GM21576 (cell line): ENCODE measurements around the gene STEAP1B.
"Not testable (repeated sequence)": the region's sequence is repeated elsewhere in the genome, so short reads cannot be mapped to it uniquely, and the experiment has no call there.

Experiments used
- ATAC-seq: cut with Tn5 transposase; IDR thresholded peaks from one replicate; pipeline ENCODE4 v1.9.1; 2021; ENCODE audit warnings: mild to moderate bottlenecking, moderate library complexity; ENCODE audit not compliant: unreplicated experiment

The STEAP1B gene

DNA sequence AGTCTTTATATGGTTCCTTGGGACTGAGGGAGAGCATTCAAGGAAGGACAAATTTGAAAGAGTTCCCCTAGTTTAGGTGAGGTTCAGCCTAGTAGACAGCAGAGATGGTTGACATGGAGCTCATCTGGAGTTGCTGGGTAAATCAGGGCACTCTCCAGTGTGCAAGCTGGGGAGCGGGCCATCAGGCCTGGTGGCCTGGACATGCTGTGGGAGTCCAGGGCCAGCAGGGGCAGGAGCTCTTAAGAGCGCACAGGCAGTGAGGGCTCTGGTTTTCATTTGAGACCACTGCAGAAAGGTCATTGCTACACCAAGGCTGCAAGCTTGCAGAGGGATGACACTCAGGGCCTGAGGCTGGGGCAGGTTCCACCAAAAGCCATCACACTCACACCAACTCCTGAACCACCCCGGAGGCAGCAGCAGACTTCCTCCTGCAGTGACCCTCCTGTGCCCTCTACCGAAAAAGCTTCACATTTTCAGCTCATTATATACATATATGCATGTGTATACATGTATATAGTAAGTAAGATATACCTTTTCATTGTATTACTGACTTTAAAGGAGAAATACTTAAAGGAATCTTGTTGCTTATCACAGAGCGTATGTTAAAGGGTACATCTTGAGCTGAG is 39.5 kb downstream of the STEAP1B start:
- no peak for ATAC-seq

DNA sequence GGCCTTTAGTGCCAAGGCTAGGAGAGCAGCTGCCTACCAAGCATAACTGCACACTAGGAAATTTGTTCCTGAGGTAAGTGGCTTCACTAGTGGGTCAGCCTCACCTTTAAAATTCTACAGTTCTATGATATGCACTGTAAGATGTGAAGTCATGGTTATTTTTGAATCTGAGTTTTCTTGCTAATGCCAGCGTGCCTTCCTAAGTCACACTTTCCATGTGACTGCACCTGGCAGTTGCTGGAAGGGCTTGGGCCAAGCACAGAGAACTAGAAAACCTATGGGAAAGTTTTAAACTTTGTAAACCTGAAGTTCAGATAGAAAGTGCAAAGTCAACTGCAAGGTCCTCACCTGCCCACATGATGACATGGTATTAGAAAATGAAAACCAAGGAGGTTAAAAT is 42.5 kb downstream of the STEAP1B start:
- ATAC-seq, result no peak

DNA sequence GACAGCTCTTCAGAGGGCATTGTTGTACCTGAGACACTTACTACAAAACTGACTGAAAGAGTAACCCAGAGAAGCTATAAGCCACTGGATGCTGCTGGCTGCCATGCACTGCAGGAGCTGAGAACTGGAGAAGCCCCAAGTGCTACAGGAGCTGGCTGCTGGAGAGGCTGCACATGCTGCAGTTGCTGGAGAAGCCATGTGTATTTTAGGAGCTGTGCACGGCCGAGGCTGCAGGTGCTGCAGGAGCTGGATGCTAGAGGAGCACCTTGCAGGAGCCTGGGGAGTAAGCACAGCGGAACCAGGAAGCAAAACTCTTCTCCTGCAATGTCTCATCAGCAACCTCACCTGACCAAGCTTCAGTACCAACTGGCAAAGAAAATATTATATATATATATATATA is 45.5 kb downstream of the STEAP1B start:
- ATAC-seq, result no peak

DNA sequence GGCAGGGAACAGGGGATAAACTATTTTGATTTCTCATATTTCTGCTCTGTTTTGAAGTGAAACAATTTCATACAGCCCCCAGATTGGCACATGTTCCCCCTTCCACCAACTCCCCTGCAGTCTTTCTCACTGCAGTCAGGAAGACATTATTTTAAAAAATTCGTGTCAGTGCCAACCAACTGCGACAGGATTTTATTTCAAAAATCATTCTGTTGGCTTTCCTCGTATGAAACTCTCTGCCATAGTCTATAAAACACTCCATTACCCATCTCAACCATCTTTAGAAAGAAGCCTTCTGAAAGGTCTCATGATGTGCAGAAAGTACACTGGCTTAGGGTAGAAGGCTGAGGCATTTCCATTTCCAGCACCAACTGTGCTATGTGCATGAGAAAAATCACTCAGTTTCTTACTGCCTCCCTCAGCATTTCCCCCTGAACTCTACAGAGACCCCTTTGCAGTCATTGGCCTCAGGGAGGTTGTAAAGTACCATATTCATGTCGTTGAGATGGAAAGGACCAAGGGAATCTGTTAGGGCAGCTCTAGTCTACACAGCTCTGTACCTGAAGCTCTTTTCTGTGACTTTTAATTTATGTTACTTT is 46.9 kb downstream of the STEAP1B start:
- no peak for ATAC-seq

DNA sequence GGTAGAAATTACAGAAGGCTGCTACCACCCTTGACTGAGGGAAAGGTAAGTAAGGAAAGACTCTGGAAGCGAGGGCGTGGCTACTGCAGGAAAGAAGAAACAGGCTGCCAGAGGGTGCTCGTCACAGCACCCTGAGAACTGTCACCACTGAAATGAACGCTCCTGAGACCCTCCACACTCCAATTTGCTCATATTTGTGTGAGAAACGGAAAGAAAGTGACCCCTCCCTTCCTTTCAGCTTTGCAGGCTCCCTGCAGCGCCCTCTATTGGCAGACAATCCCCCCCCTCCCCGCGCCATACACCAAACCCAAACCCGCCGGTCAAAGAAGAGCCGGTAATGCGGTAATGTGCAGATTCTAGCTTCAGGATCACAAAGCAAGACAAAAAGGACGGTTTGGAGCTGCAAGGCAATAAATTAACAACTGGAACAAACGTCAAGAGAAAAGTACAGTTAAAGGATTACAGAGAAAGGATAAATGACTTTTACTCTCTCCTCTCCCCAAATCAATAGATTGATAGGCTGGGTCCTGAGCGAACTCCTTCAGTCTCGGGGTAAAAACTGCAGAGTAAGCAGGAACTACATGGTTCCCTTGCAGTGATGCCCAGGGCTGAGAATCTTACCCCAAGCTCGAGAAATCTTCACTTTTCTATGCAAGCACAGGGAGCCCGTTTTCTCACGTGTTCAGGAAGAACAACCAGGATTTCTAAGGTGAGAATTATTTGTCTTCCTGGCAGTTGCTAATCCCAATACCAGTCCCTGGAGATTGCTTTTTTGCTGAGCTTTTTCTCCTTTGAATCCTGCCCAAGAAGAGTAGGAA is 47.6 kb downstream of the STEAP1B start:
- no peak for ATAC-seq

DNA sequence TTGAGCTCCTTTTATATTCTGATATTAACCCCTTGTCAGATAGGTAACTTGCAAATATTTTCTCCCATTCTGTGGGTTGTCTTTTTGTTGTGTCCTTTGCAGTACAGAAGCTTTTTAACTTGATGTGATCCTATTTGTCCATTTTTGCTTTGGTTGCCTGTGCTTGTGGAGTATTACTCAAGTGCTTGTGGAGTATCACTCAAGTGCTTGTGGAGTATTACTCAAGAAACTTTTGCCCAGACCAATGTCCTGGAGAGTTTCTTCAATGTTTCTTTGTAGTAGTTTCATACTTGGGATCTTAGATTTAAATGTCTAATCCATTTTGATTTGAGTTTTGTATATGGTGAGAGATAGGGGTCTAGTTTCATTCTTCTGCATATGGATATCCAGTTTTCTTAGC is 50.0 kb downstream of the STEAP1B start:
- ATAC-seq, result not testable (repeated sequence)

DNA sequence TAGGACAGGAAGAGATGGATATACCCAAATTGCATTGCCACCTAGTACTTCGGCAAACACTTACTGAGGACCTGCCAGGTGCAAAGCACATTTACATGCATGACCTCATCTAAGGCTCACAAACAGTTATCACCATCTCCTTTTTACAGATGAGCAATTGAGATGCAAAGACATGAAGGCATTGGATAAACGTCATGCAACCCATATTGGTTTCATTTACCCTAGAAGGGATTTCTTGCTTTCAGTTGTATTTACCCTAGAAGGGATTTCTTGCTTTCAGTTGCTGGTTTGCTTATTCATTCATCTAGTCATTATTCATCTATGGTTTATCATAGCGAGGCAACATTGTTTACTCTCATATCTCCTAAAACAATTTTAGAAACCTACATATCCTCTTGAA is 52.2 kb downstream of the STEAP1B start:
- peak; percentile 77 for ATAC-seq

DNA sequence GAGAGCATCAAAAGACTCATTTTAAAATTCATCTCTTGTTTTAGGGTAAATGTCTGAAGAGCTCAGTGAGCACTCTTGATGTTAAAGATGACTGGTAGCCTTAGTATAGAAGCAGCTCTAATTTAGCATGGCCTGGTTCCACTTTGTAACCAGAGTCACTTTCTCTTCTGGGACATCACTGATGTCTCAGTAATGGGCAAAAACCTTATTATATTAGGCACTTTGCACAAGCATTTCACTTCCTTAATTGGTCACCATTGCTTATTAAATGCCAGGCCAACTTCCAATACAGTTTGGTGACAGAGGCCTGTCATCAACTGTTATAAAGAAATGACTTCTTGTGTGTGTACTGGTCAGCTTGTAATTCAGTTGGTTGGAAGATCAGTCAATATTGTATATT is 53.0 kb downstream of the STEAP1B start:
- ATAC-seq, result peak; percentile 35

DNA sequence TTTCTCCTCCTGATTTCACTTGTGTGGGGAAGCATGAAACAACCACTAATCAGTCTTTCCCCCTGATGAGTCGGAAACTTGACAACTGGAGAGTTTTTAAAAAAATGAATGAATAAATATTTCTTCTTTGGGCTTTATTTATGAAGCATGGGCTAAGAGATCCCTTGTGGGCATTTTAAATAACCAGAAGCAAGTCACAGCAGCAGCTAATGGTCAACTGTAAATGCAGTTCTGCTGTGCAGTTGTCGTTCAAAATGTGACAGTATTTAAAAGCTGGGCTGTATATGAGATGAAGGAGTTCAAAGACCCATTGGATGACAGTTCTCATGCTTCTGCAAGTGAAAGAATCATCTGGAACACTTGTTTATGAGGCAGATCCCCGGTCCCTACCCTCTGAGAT is 54.1 kb downstream of the STEAP1B start:
- no peak for ATAC-seq

DNA sequence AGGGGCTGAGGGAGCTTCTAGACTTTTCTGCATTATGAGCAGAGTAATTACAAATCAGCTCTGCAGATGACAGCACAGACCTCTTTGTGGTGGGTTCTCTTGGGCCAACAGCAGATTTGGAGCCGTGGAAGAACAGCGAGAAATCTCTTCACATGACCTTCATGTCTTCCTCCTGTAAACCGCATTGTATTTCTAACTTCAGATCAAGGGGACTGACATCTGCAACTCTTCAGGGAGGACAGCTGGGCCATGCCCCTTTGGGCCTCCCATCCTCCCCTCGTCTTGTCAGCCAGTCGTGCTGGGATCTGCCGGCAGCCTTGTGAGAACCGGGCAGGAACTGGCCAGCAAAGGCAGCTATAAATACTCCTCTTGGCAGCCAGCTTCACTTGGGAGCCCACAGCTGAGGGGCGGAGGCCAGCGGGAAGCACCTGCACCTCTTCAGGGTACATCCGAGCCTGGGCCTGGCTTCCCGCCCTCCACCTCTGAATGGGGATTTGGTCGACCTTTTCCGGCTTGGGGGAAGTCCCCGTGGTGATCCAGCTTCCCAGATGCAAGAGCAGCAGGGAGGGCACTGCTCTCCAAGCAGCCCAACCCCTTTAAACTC is 54.7 kb downstream of the STEAP1B start:
- ATAC-seq, result peak; percentile 26

DNA sequence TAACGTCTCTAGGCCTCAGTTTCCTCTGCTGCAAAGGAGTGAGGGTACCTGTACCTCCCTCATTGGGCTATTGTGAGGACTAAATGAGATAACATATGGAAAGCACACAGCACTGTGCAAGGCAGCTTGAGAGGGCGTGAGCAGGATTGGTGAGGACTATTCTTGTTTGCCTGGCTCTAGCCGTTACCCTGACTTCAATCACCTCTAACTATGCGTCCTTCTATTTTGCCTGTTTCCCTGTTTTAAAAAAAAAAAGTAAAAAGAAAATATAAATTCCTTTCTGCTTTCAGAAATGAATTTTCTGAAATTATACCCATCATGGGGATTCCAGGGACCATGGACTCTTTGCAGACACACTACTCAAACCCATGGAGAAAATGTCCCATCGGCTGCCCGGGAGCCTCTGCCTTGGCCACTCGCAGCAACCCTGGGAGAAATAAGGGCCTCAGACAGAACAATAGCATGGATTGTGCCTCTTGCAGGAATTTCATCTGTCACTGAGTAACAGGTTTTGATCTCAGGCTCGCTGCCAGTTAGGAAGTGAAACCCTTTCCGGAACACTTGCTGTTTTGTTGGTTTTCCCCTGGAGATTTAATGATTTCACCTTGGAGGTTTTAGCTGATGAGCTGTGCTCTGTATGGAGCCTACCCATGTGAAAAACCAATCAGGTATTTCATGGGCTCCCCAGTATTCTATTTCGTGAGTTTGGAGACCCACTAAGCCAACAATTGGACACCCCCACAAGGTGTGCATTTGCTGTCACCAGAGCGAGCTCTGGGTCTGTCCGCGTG is 55.6 kb downstream of the STEAP1B start:
- no peak for ATAC-seq

DNA sequence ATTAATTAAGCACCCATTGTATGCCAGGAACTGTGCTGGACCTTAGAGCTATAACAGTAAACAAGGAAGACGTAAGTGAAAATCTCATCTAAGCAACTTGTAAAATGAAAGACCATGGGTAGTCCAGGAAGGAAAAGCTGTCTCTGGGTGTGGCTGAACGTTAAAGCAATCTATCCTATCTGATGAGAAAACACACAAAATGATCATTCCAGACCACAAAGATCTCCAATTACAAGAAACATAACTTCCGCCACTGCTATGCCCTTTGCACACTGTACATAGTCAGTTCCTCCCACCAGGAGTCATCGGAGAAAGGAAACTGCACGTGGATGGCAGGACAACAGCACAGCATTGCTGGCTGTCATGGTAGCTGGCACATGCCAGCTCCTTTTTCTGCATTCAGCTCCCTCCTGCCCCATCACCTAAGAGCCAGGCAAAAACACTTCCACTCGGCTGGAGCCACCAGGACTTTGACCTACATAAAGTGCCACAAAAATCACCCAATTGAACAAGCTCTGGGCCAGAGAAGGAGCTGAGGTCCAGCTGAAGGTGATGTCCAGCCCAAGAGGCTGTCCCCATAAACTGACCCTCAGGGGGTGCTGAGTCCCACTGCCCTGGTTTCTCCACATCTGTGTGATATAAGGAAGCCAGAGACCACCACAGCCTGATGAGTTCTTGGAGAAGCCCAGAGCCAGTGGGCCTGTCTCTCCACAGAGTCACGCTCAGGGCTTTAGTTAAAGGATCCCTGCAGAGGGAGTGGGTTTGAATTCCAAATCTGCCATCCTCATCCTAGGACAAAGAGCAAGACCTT is 56.4 kb downstream of the STEAP1B start:
- ATAC-seq, result no peak

DNA sequence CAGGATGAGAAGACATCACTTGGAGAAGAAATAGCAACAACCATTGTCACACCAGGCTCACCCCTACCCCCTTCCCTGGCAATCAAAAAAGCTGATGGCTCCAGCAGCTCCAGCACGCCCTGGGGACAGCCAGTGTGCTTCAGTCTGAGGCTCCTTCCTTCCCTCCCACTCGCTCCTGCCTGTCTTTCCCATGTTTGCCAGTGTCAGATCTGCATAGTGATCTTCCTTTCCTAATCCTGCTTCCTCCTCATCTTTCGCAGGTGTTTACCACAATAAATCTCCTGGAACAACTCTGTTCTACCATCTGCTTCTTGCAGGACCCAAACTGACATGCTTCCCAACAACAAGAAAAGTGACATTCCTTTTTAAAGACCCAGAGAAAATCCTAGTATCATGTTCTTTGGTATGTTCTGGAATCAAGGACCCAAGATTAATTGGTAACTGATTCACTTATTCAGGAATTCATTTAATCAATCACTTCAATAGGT is 57.1 kb downstream of the STEAP1B start:
- no peak for ATAC-seq

DNA sequence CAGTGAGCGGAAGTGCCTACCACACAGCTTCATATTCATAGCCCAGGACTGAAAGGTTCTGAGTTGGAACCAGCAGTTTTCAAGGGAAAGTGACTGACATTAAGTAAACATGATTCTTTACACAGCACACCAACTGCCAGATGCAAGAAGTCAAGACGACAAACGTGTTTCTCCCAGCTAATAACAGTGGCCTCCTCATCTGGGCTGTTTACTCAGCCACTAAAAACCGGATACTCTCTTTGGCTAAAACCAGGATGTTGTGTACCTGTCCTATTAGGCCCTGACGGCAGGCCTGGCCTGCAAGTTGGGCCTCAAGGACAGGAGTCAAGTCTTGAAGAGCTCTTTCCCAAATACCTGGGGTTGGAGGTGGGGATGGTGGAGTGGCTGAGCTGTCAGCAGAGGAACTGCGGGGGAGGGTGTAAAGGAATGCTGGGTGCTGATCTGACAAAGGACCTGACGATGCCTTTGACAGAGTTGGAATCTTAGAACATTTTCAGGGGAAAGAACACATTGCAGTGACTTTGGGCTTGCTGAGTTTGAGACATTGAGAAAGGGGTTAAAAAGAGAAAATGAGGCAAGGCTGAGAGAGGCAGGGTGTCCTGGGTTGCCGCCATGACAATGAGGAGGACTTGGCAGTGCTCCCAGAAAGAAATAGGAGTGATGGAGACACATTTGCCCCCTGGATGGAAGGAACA is 57.7 kb downstream of the STEAP1B start:
- ATAC-seq, result no peak

DNA sequence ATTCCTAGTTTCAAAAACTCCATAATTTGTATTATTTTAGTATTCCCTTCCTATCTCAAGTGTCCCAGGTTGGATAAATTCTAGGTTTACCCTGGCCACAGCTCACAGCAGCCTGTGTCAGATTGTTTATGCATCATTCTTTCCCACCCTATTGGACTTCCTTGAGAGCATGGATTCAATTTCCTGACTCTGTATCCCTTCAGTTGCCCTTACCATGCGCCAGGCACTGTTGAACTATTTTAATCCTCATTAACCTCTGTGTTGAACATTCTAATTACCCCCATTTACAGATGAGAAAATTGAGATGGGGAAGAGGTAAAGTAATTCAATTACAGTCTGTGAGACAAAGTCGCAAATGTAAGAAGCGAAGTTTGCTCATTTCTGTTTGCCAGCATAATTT is 58.8 kb downstream of the STEAP1B start:
- no peak for ATAC-seq

DNA sequence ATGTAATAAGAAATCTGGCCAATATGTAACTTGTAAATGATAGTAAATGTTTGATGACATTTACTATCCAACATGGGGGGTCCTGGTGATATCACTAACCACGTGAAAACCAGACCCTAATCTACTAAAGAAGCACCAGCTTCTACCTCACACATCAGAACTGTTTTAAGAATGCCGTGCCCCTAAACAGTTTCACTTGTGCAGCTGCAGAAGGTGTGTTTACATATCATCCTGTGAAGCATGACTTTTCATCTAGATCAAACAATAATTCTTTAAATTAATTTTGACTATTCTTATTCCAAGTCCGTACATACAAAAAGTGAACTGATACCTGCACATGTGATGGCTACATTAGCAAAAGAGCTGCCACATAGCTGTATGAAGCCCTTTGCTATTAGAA is 61.0 kb downstream of the STEAP1B start:
- peak; percentile 54 for ATAC-seq

DNA sequence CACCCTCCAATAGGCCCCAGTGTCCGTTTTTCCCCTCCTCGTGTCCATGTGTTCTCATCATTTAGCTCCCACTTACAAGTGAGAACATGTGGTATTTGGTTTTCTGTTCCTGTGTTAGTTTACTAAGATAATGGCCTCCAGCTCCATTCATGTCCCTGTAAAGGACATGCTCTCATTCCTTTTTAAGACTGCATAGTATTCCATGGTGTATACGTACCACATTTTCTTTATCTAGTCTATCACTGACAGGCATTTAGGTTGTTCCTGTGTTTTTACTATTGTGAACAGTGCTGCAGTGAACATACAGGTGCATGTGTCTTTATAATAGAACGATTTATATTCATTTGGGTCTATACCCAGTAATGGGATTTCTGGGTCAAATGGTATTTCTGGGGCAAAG is 63.4 kb downstream of the STEAP1B start:
- not testable (repeated sequence) for ATAC-seq

DNA sequence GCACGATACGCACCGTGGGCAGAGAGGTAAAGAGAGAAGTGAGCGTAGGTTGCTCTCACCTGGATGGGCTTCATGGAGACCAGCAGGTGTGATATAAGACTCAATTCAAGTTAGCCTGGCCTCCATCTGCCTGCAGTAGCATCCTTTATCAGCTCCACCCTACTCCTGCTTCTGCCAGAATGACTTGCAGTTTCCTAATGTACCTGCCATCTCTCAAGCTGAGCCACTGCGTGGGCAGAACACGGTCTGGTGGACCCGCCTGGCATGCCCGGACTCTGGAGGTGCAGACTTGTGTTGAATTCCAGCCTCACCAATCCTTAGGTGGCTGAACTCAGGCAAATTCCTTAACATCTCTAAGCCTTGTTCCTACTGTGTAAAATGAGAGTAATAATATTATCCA is 64.3 kb downstream of the STEAP1B start:
- no peak for ATAC-seq

DNA sequence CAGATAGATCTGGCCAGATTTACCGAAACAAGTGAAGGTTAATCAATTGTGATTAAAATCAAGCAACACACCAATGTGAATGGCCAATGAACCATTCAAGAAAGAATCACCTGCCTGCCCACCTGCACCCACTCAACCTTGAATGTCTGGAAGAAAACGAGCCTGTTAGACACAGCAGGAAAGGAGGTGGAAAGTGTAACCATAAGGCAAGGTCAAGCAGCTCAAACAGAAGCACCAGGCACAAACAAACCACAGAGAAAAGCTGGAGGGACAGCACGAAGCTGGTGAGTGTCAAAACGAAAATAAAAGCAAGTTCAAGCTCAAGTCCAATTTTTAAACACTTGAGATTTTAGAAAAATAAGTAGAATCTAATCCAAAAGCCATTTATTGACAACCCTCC is 64.9 kb downstream of the STEAP1B start:
- peak; percentile 84 for ATAC-seq
